Measurements from ENCODE around the gene ARPC1B.
"Not testable (repeated sequence)": the region's sequence is repeated elsewhere in the genome, so short reads cannot be mapped to it uniquely, and the experiment has no call there.

The ARPC1B gene

GRCh38 chr7:99340659-99341058 lies 33.9 kb upstream of the ARPC1B start:
- no peak overlapping the region for H3K4me3 ChIP-seq (ENCODE audit: low read length)
- DNase-seq (ENCODE audit: low read depth), result no peak
- no peak for TF ChIP-seq CTCF (conservative IDR thresholded peaks at IDR 0.05; ENCODE audit: low read length)

GRCh38 chr7:99344061-99344647 lies 30.4 kb upstream of the ARPC1B start:
- H3K4me3 ChIP-seq (ENCODE audit: low read length), result no peak overlapping the region
- no peak for TF ChIP-seq CTCF (conservative IDR thresholded peaks at IDR 0.05; ENCODE audit: low read length)
- DNase-seq (ENCODE audit: low read depth), result no peak

- DNase-seq (ENCODE audit: low read depth); H3K4me3 ChIP-seq (ENCODE audit: low read length): not testable (repeated sequence)
These were observed 23.9 kb upstream of the ARPC1B start for GRCh38 chr7:99350641-99351040.

GRCh38 chr7:99352247-99352646 lies 22.3 kb upstream of the ARPC1B start:
- TF ChIP-seq CTCF (conservative IDR thresholded peaks at IDR 0.05; ENCODE audit: low read length), result no peak
- DNase-seq (ENCODE audit: low read depth), result no peak
- no peak overlapping the region for H3K4me3 ChIP-seq (ENCODE audit: low read length)

GRCh38 chr7:99355098-99355497 lies 19.4 kb upstream of the ARPC1B start:
- TF ChIP-seq CTCF (conservative IDR thresholded peaks at IDR 0.05; ENCODE audit: low read length), result no peak
- no peak for DNase-seq (ENCODE audit: low read depth)
- H3K4me3 ChIP-seq (ENCODE audit: low read length), result no peak overlapping the region

- H3K4me3 ChIP-seq (ENCODE audit: low read length), result no peak overlapping the region
- DNase-seq (ENCODE audit: low read depth), result no peak
- no peak for TF ChIP-seq CTCF (conservative IDR thresholded peaks at IDR 0.05; ENCODE audit: low read length)
These were observed 16.6 kb upstream of the ARPC1B start for GRCh38 chr7:99357701-99358490.

- not testable (repeated sequence) for DNase-seq (ENCODE audit: low read depth); H3K4me3 ChIP-seq (ENCODE audit: low read length)
These were observed 16.0 kb upstream of the ARPC1B start for GRCh38 chr7:99358521-99358920.

- no peak overlapping the region for H3K4me3 ChIP-seq (ENCODE audit: low read length)
- DNase-seq (ENCODE audit: low read depth), result no peak
- no peak for TF ChIP-seq CTCF (conservative IDR thresholded peaks at IDR 0.05; ENCODE audit: low read length)
These were observed 14.9 kb upstream of the ARPC1B start for GRCh38 chr7:99359465-99360154.
